ENCODE measurements around the gene PCMTD2.
"Not testable (repeated sequence)": the region's sequence is repeated elsewhere in the genome, so short reads cannot be mapped to it uniquely, and the experiment has no call there.

The PCMTD2 gene

DNA sequence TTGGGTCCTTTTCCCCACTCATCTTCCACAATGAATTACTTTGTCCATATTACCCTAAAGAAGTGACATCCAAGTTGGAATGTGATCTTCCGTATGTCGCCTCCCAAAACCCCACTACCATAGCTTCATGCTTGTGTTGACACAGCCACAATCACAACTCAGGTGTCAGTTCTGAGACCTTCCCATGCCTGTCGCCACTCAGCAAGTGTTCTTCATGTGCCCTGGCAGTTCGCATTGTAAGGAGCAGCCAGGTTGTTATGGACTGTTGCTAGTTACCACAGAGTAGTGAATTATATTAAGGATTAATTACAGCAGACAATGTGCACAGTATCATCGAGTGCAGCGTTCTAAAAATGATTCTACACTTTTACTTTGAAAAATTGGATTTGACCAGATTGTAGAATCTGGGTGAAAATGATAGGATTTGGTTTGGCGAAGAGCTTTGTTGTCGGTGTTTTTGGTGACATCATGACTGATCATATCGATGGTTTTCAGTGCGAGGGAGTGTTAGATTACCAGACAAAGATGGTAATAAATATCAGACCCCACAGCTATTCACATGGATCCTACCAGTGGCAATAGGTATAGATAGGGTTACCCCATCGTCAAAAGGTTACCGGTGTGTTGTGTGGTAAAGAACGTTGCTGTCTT, 1.7 kb downstream of the PCMTD2 start:
- no peak for DNase-seq

DNA sequence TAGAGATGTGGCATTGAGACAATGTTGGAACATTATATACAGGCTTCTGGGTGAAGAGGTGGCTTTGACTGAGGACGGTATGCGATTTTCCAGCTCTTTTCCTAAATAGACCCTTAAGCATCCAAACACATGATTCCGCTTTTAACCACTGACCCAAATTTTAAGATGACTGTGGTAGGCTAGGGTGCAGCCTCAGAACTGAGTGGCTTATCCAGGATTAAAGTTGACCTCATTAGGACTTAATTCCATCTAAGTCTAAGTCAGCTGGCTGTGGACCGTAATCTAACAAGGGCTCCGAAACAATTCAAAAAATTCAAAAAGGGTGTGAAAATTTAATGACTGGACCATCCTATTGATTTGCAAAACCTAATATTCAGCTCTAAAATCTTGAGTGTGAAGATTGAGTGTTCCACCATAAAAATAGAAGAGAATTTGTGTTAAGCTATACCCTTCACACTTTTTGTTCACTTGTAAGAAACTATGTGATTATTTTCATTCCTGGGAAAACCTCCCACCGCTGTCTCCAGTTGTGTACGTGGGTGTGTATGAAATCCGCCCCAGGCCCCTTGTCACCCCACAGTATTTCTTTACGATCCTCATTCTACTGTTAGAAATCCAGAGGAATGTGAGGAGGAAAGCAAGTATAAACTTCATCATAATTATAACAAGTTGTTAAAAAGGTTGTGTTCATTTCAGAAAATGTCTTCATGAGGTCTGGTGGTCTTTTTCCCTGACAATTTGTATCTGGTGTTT, 2.7 kb downstream of the PCMTD2 start:
- no peak for DNase-seq

DNA sequence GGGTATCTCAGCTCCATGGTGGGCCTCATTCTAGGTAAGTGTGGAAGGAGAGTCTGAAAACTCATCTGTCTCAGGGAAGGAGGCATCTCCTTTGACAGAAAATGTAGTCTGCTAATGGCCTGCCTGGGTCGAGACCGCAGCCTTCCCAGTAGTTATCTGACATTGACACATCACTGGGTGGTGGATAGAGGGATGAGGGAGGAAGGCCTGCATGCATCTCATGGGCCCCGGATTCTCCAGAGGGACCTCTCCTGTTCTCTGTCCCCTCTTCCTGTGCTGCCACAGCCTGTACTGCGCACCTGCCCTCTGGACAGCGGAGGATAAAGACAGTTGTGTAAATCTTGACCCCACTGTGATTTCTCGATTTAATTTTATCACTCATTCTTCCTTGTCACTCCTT, 4.7 kb downstream of the PCMTD2 start:
- DNase-seq, result no peak

DNA sequence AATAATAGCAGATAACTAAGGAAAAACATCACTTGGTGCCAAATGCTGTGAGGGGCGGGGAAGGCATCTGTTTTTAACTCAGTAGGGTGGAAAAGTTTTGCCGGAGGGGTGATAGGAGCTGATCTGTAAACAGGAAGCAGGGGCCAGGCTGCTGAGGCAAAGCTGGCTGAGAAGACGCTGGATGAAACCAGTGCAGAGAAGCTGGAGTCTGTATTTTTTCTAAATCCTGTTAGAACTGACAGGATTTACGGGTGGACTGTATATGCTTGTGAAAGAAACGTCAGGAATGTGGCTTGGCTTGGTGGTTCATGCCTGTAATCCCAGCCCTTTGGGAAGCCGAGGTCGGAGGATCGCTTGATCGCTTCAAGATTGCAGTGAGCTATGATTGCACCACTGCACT, 5.6 kb downstream of the PCMTD2 start:
- no peak for DNase-seq

DNA sequence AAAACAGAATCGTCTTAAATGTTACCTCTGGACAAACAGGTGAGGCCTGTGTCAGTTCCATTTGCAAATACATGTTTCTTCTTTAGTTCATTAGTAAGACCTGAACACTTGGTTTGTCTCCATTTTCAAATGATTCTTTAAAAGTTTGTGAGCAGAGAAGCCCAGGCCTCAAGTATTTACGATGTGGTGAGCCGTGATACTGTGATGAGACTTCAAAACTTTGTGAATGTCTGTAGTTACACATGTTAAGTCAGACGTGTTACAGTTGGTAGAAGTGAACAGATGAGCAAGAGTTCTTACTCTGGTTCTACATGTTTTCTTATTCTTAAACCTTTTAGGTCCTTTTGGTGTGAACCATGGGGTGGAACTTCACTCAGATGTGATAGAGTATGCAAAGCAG, 8.5 kb downstream of the PCMTD2 start:
- no peak for DNase-seq

DNA sequence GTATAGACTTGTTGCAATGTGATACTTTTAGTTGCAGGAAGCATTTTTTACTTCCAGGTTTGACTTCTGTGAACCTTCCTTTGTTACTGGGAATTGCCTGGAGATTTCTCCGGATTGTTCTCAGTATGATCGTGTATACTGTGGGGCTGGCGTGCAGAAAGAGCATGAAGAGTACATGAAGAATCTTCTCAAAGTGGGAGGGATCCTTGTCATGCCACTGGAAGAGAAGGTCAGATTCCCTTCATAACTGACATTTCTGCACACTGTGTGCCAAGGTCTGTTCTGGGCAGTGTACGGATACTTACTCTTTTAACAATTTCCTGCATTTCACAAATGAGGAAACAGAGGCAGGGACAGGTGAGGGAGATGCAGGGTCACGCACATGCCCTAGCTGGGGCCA, 9.7 kb downstream of the PCMTD2 start:
- DNase-seq, result no peak

DNA sequence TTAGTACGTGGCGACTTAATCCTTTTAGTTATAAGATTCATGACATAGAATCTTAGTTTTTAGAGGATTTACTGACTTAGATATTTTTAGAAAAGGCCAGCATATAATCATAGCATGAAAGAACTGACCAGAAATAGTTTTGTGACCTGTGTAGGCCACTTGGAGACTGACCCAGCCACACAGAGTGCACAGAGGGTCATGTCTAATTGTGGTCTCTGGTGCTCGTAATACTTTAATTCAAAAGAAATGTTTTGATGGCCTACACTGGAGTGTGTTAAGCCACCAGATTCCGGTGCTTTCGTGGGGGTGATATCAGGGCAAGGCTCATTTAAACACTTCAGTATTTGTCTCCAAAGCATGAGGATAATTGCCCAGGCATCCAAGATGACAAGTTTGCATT, 11.4 kb downstream of the PCMTD2 start:
- DNase-seq, result no peak

DNA sequence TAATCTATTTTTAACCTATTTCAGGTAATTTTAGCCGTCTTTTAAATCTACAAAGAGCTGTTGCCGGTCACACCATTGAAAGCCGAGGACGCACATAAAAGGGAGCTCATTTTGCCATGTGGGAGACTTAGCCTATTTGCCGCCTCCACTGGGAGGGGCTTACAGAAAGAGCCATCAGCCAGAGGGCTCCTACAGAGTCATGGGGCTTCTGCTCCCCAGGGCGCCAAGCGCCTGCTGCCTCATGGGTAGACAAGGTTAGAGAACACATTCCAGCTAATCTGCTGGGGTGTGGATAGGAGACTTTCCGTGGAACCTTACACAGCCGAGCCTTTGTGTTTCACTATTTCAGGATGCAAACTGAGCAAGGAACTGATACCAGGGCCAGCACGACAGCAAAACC, 12.6 kb downstream of the PCMTD2 start:
- DNase-seq, result no peak

DNA sequence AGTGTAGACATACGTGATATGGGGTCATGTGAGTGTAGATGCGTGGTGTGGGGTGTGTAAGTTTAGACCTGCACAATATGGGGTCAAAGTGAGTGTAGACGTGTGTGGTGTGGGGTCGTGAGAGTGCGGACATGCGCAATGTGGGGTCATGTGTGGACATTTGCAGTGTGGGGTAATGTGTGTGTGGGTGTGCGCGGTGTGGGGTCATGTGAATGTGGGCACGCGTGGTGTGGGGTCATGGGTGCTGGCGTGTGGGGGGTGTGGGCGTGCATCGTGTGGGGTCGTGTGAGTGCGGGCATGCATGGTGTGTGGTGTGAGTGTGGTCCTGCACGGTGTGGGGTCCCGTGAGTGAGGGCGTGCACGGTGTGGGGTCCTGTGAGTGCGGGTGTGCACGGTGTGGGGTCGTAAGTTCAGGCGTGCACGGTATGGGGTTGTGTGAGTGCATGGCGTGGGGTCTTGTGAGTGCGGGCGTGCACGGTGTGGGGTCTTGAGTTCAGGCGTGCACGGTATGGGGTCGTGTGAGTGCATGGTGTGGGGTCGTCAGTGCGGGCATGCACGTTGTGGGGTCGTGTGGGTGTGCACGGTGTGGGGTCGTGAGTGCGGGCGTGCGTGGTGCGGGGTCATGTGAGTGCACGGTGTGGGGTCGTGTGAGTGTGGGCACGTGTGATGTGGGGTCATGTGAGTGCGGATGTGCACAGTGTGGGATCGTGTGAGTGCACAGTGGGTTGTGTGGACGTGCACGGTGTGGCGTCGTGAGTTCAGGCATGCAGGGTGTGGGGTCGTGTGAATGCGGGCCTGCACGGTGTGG, 14.3 kb downstream of the PCMTD2 start:
- no peak for DNase-seq

DNA sequence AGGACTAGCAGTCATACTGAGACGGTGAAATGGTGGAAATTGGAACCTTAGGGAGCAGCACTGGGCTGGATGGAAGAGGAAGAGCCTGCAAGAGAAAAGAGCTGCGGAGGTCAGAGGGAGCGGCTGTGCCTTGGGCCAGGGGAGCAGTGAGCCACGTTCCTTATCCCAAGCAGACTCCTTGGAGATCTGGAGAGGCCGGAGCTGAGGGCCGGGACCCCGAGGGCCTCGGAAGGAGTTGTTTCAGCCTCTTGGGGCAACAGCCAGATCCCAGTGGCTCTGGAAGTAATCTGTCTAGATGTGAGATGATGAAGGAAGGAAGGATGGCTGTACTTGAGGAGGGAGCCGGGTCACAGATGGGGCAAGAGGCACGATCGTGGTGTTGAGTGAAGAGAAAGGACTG, 16.1 kb downstream of the PCMTD2 start:
- DNase-seq, result no peak

DNA sequence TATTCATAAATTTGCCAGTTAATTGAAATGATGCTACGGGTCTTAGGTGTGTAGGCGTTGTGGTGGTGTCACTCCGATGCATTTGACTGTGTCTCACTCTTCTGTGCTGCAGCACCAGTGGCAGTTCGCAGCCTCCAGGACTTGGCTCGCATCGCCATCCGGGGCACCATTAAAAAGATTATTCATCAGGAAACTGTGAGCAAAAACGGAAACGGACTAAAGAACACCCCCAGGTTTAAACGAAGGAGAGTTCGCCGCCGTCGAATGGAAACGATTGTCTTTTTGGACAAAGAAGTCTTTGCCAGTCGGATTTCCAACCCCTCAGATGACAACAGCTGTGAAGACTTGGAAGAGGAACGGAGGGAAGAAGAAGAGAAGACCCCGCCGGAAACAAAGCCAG, 17.6 kb downstream of the PCMTD2 start:
- DNase-seq, result no peak

DNA sequence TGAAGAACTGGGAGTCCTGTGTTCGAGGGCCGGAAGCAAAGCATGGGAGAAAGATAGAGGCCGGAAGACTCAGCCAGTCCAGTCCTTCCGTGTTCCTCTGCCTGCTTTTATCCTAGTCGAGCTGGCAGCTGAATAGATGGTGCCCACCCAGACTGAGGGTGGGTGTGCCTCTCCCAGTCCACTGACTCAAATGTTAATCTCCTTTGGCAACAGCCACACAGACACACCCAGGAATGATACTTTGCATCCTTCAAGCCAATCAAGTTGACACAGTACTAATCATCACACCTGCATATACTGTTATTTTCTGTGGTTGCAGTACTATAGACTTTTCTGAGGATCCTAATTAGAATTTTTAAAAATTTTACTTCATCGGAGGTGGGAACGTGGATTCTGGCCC, 21.3 kb downstream of the PCMTD2 start:
- no peak for DNase-seq

DNA sequence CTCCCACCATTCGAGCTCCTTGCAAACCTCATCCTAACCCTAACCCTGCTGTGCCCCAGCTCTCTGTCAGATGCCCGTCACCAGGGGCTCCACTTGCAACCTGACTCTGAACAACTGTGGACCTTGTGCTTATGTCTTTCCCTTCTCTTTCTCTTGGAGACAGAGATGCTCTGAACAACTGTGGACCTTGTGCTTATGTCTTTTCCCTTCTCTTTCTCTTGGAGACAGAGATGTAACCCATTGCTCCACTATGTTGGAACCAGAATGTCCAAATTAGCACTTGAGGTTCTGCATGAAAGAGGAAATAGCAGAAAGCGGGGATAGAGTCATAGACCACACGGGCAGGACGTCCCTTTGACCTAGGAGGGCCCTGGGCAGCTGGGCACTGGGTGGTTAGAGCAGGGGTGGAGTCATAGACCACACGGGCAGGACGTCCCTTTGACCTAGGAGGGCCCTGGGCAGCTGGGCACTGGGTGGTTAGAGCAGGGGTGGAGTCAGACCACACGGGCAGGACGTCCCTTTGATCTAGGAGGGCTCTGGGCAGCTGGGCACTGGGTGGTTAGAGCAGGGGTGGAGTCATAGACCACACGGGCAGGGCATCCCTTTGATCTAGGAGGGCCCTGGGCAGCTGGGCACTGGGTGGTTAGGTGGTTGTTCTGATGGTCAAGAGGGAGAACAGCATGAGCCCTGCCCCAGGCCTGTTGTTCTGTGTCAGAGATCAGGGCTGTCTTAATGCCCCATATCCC, 22.2 kb downstream of the PCMTD2 start:
- DNase-seq, result no peak

DNA sequence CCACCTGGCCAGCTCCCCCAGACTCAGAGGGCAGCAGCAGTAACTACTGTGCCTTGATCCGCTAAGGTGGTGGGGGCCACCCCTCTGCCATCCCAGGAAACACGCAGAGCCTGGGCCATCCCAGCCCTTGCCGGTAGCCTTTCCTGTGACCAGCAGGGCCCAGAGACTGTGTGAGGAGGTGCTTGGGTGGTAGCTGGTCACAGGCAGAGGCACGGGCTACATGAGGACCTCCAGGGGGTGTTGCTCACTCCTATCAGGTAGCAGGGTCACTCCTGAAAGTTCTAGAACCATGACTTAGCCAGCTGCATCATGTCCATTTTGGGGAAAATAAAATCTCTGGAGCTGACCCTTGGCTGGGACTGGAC, 22.8 kb downstream of the PCMTD2 start:
- DNase-seq, result no peak

DNA sequence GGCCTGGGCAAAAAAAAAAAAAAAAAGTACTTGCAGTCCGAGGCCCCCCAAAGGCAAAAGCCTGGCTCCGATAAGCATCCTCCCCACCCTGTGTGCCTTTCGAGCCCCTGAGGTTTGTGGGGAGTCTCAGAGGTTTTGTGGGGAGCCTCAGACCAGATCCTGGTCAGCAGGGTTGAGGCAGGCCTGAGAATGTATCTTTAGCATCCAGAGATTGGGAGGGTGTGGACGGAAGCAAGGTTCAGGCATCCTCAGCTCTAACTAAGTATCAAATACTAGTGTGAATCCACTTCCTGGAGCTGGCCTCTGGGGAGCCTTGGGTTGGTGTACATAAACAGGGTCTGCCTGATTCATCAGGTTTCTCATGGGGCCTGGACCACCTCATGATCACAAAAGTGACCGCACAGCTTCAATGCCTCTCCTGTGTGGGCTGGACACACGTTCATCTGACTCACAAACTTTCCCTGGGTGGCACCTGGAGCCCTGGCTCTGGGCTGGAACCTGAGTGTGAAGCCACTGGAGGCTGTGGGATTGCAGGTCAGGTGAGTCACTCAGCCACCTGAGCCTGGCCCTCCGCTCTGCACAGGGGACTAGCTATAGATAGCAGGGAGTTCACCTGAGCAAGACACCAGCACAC, 24.4 kb downstream of the PCMTD2 start:
- DNase-seq, result no peak

DNA sequence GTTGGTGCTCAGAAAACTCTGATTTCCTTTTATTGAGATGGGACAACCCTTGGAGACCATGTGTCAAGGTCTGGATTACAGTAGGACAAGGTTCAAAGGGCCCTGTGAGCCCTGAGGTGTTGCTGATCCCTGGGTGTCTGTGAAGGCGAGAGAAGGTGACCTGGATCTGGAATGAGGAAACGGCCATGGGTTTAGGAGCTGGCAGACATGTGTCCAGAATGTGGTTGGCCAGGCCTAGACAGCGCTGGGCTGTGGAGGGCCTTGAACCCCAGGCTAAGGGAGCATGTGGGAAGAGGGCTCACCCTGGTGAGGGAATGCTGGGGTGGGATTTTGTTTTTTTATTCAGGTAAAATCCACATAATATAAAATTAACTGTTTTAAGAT, 24.9 kb downstream of the PCMTD2 start:
- DNase-seq, result no peak

DNA sequence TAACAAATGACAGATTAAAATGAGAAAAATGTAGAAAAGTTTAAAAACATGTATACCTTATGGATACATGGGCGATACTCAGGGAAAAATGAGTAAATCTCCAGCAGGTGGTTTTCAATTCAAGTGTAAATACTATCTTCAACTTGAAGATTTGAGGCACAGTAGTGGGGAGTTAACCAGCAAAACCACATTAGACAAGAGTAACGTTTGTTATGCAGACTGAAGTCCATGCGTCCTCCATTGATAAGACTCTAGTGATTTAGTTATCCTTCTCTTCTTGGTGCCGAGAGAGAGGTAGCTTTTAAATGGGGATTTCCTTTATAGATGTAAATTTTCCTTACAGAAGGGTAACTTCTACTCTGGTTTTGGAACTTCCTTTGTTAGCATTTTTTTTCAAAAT, 28.1 kb downstream of the PCMTD2 start:
- no peak for DNase-seq

DNA sequence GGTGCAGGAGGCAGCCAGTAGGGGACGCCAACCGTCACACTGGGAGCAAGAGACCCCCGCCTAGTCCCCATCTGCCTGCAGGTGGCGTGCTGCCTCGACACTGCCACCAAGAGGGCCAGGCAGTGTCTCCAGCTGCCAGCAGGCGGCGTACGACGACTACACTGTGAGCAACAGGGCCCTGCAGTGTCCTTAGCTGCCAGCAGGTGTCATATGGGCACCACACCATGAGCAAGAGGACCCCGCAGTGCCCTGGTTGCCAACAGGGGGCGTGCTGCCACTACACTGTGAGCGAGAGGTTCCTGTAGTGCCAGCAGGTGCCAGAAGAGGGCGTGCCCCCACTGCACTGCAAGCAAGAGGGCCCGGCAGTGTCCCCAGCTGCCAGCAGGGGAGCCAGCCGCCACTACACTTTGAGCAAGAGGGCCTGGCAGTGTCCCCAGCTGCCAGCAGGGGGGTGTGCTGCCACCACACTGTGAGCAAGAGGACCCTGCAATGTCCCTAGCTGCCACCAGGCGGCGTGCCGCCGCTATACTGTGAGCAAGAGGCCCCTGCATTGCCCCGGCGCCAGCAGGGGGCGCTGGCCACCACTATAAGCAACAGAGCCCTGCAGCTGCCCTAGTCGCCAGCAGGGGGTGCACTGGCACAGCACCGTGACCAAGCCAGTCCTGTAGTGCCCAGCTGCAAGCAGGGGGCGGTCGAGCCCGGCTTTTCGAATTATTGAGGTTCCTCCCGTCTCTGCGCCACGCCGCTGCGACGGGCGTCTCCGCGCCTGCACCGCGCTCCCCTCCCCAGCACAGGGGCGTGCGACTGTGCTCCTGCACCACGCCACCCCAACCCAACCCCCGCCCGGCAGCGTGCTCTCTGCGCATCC, 30.3 kb downstream of the PCMTD2 start:
- DNase-seq, result peak; percentile 74

DNA sequence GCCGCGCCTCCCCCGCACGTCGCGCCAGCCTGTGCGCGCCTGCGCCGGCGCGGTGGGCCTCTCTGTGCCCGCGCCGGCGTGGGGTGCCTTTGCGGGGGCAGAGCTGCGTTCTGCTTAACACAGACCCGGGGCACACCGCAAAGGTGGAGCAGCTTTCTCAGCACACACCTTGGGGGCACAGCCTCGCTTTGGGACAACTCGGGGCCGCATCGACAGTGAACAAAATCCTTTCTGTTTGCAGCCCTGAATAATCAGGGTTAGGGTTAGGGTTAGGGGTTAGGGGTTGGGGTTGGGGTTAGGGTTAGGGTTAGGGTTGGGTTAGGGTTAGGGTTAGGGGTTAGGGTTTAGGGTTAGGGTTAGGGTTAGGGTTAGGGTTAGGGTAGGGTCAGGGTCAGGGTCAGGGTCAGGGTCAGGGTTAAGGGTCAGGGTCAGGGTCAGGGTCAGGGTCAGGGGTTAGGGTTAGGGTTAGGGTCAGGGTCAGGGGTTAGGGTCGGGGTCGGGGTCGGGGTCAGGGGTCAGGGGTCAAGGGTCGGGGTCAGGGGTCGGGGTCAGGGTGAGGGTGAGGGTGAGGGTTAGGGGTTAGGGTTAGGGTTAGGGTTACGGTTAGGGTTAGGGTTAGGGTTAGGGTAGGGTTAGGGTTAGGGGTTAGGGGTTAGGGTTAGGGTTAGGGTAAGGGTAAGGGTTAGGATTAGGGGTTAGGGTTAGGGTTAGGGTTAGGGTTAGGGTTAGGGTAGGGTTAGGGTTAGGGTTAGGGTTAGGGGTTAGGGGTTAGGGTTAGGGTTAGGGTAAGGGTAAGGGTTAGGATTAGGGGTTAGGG, 31.1 kb downstream of the PCMTD2 start:
- not testable (repeated sequence) for DNase-seq

DNA sequence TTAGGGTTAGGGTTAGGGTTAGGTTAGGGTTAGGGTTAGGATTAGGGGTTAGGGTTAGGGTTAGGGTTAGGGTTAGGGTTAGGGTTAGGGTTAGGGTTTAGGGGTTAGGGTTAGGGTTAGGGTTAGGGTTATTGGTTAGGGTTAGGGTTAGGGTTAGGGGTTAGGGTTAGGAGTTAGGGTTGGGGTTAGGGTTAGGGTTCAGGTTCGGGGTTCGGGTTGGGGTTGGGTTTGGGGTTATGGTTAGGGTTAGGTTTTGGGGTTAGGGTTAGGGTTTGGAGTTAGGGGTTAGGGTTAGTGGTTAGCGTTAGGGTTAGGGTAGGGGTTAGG, 31.7 kb downstream of the PCMTD2 start:
- DNase-seq, result not testable (repeated sequence)

DNA sequence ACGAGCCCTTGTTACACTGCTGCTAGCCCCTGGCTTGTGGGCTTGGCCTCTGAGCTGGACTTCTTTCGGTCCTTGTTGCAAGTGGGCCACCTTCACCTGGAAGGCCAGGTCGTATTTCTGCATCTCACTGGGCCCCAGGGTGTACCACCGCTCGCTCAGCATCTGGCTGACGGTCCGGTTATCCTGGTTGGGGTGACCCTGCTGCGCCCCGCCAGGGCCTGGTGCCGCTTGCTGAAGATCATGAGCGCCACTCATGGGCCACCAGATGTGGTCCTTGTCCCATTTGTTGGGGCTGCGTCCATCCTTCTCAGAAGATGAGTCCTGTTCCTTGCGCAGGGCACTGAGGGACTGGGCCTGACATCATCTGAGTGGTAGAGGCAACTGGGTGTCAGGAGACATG, 36.6 kb downstream of the PCMTD2 start:
- not testable (repeated sequence) for DNase-seq
